Vagina (tissue), 2 donors: ENCODE measurements around the gene MBD5. TPM values are rescaled to one million over a fixed set of nuclear protein-coding genes. Genes with fewer than 3 reads are reported as not detected.

Source experiments
- DNase-seq, 2 donors: peaks; one replicate each; pipeline ENCODE4 v3.0.0-alpha.2; 2017; ENCODE audit errors: extremely low spot score in 2 of 2
- H3K27ac ChIP-seq: fragments of 200-600 bp; sonication (generic); one replicate; pipeline ENCODE4 v1.5.1; 2019
- H3K27me3 ChIP-seq: fragments of 200-600 bp; sonication (generic); one replicate; pipeline ENCODE4 v1.5.1; 2019
- H3K36me3 ChIP-seq, 2 donors: fragments of 200-600 bp; sonication (generic); one replicate each; pipeline ENCODE4 v1.5.1; 2017 to 2019
- H3K4me1 ChIP-seq: fragments of 200-600 bp; sonication (generic); one replicate; pipeline ENCODE4 v1.5.1; 2019
- H3K4me3 ChIP-seq, 2 donors: fragments of 200-600 bp; sonication (generic); 1 replicate in 1 of 2; 2 replicates in 1 of 2; pipeline ENCODE4 v1.5.1; 2016 to 2019
- H3K9me3 ChIP-seq: fragments of 200-600 bp; sonication (generic); one replicate; pipeline ENCODE4 v1.5.1; 2019
- CTCF ChIP-seq, 3 experiments: fragments of 450-650 bp in 2 of 3; fragments of 200-600 bp in 1 of 3; sonication (generic) in 1 of 3; IDR thresholded peaks; one replicate each; pipeline ENCODE4 v1.5.1; 2017 to 2019; ENCODE audit warnings: antibody characterized with exemption in 3 of 3, mild to moderate bottlenecking in 2 of 3, moderate library complexity in 2 of 3
- POLR2A ChIP-seq, 2 donors: fragments of 450-650 bp; IDR thresholded peaks; one replicate each; pipeline ENCODE4 v1.6.1; 2017; ENCODE audit warnings: antibody characterized with exemption in 2 of 2, mild to moderate bottlenecking in 2 of 2, moderate library complexity in 2 of 2
- POLR2AphosphoS5 ChIP-seq, 2 donors: sonication (generic); formaldehyde crosslinking; IDR thresholded peaks; one replicate each; pipeline ENCODE4 v1.9.0; 2017; ENCODE audit warnings: antibody characterized with exemption in 2 of 2, mild to moderate bottlenecking in 2 of 2, low read depth in 1 of 2; ENCODE audit not compliant: insufficient read depth in 1 of 2
- intact Hi-C: fragments of 100-400 bp; cut with DNase I; formaldehyde crosslinking; loops from one replicate; pipeline ENCODE4 v1.15.1; 2023
- total RNA-seq: library from RNA; depleted of rRNA; stranded (reverse); fragments of >200 nt; gene quantifications from one replicate; pipeline ENCODE4 v1.2.3, GENCODE V29; 2016

Gene MBD5
- total RNA-seq, 1 donor from 2014 or later: 32.7 TPM

- Histone ChIP-seq H3K36me3 (no peaks in the 10 kb centered on the region), H3K4me1 (no peaks in the 10 kb centered on the region), H3K9me3 (no peaks in the 10 kb centered on the region), H3K27ac (no peak overlapping the region), H3K4me3 (no peak overlapping the region), H3K27me3 (no peaks in the 10 kb centered on the region)
- intact Hi-C loops: no loop called here
- TF ChIP-seq POLR2A (IDR thresholded peaks at IDR 0.05): no peak
- no peak for TF ChIP-seq POLR2AphosphoS5 (IDR thresholded peaks at IDR 0.05; ENCODE audit: insufficient read depth in 1 of 2, low read depth in 1 of 2)
- no peak for TF ChIP-seq CTCF (IDR thresholded peaks at IDR 0.05)
- DNase-seq: no peak
Measured at GRCh38 chr2:148451046-148451445, 430.2 kb downstream of the MBD5 start.

- no peak for DNase-seq
- Histone ChIP-seq H3K36me3 (no peaks in the 10 kb centered on the region), H3K27ac (no peak overlapping the region), H3K4me1 (no peaks in the 10 kb centered on the region), H3K4me3 (no peak overlapping the region), H3K9me3 (no peaks in the 10 kb centered on the region), H3K27me3 (no peaks in the 10 kb centered on the region)
- intact Hi-C loops: no loop called here
- TF ChIP-seq POLR2A (IDR thresholded peaks at IDR 0.05) (no peak), POLR2AphosphoS5 (IDR thresholded peaks at IDR 0.05; ENCODE audit: insufficient read depth in 1 of 2, low read depth in 1 of 2) (no peak), CTCF (IDR thresholded peaks at IDR 0.05) (no peak)
Measured at GRCh38 chr2:148455791-148456190, 434.9 kb downstream of the MBD5 start.

- H3K9me3 ChIP-seq: no peaks in the 10 kb centered on the region
- no peak for TF ChIP-seq CTCF (IDR thresholded peaks at IDR 0.05)
- no peak for TF ChIP-seq POLR2AphosphoS5 (IDR thresholded peaks at IDR 0.05; ENCODE audit: insufficient read depth in 1 of 2, low read depth in 1 of 2)
- no peak for TF ChIP-seq POLR2A (IDR thresholded peaks at IDR 0.05)
- no peak overlapping the region for H3K27ac ChIP-seq
- H3K36me3 ChIP-seq: no peaks in the 10 kb centered on the region
- intact Hi-C loops: no loop called here
- H3K4me1 ChIP-seq: no peaks in the 10 kb centered on the region
- H3K27me3 ChIP-seq: no peaks in the 10 kb centered on the region
- no peak for DNase-seq
- H3K4me3 ChIP-seq: no peak overlapping the region
Measured at GRCh38 chr2:148458171-148458570, 437.3 kb downstream of the MBD5 start.

GRCh38 chr2:148459377-148459778 is 438.5 kb downstream of the MBD5 start:
- TF ChIP-seq POLR2AphosphoS5 (IDR thresholded peaks at IDR 0.05; ENCODE audit: insufficient read depth in 1 of 2, low read depth in 1 of 2) (no peak), POLR2A (IDR thresholded peaks at IDR 0.05) (no peak), CTCF (IDR thresholded peaks at IDR 0.05) (no peak)
- intact Hi-C loops: no loop called here
- no peaks in the 10 kb centered on the region for H3K27me3 ChIP-seq
- no peak overlapping the region for H3K27ac ChIP-seq
- H3K9me3 ChIP-seq: no peaks in the 10 kb centered on the region
- no peak overlapping the region for H3K4me3 ChIP-seq
- peaks cover 0 to 8% of the 10 kb centered on the region in 2 donors for H3K36me3 ChIP-seq
- DNase-seq: no peak
- H3K4me1 ChIP-seq: no peaks in the 10 kb centered on the region

- H3K9me3 ChIP-seq: no peaks in the 10 kb centered on the region
- no peaks in the 10 kb centered on the region for H3K27me3 ChIP-seq
- no peak overlapping the region for H3K27ac ChIP-seq
- peaks cover 0 to 9% of the 10 kb centered on the region in 2 donors for H3K36me3 ChIP-seq
- intact Hi-C loops: no loop called here
- no peaks in the 10 kb centered on the region for H3K4me1 ChIP-seq
- DNase-seq: no peak
- H3K4me3 ChIP-seq: no peak overlapping the region
- TF ChIP-seq POLR2AphosphoS5 (IDR thresholded peaks at IDR 0.05; ENCODE audit: insufficient read depth in 1 of 2, low read depth in 1 of 2) (no peak), CTCF (IDR thresholded peaks at IDR 0.05) (no peak), POLR2A (IDR thresholded peaks at IDR 0.05) (no peak)
Measured at GRCh38 chr2:148461876-148462275, 441.0 kb downstream of the MBD5 start.
